DOHH2 (cell line): ENCODE data around the gene AGBL4.

Experiments
- H3F3A ChIP-seq: fragments of 200-600 bp; sonication (generic), shearing (Covaris generic); 2 replicates; pipeline ENCODE4 v1.6.0; 2016; ENCODE audit warnings: antibody characterized with exemption, mild to moderate bottlenecking; ENCODE audit not compliant: control insufficient read depth, insufficient read depth
- H3K27ac ChIP-seq: fragments of 200-600 bp; sonication (generic); 2 replicates; pipeline ENCODE4 v1.5.1; 2014; ENCODE audit warnings: low read depth, mild to moderate bottlenecking, low read length, moderate library complexity
- H3K27me3 ChIP-seq: fragments of 200-600 bp; sonication (generic); 2 replicates; pipeline ENCODE4 v1.6.1; 2014; ENCODE audit warnings: mild to moderate bottlenecking, low read length, mixed read lengths; ENCODE audit not compliant: control insufficient read depth
- H3K36me3 ChIP-seq: fragments of 200-600 bp; sonication (generic); 2 replicates; pipeline ENCODE4 v1.6.1; 2014; ENCODE audit warnings: mild to moderate bottlenecking, low read length, moderate library complexity, mixed read lengths; ENCODE audit not compliant: control insufficient read depth
- H3K4me1 ChIP-seq: fragments of 200-600 bp; sonication (generic); 2 replicates; pipeline ENCODE4 v1.6.1; 2014; ENCODE audit warnings: mild to moderate bottlenecking, low read length, mixed read lengths; ENCODE audit not compliant: control insufficient read depth
- H3K4me2 ChIP-seq: fragments of 200-600 bp; sonication (generic); 2 replicates; pipeline ENCODE4 v1.6.0; 2014; ENCODE audit warnings: mild to moderate bottlenecking, low read length, moderate library complexity
- H3K4me3 ChIP-seq: fragments of 200-600 bp; sonication (generic); 2 replicates; pipeline ENCODE4 v1.5.1; 2014; ENCODE audit warnings: mild to moderate bottlenecking, low read length, mixed read lengths
- H3K79me2 ChIP-seq: fragments of 200-600 bp; sonication (generic); 2 replicates; pipeline ENCODE4 v1.6.1; 2014; ENCODE audit warnings: mild to moderate bottlenecking, low read length, mixed read lengths; ENCODE audit not compliant: control insufficient read depth
- H3K9me2 ChIP-seq: fragments of 200-600 bp; sonication (generic); replicated peaks from 2 replicates; pipeline ENCODE4 v1.6.1; 2014; ENCODE audit warnings: mild to moderate bottlenecking, low read length, mixed read lengths; ENCODE audit not compliant: control insufficient read depth
- H3K9me3 ChIP-seq: fragments of 200-600 bp; sonication (generic); 2 replicates; pipeline ENCODE4 v1.6.1; 2014; ENCODE audit warnings: antibody characterized with exemption, low read length, mixed read lengths; ENCODE audit not compliant: control insufficient read depth, insufficient read depth
- H4K20me1 ChIP-seq: fragments of 200-600 bp; sonication (generic); 2 replicates; pipeline ENCODE4 v1.6.0; 2014; ENCODE audit warnings: low read depth, mild to moderate bottlenecking, antibody characterized with exemption, low read length, moderate library complexity; ENCODE audit not compliant: control insufficient read depth, insufficient read depth
- CTCF ChIP-seq: fragments of 200-600 bp; sonication (generic); IDR thresholded peaks from one replicate; pipeline ENCODE4 v1.5.1; 2014; ENCODE audit warnings: antibody characterized with exemption, mild to moderate bottlenecking, low read depth, low read length; ENCODE audit not compliant: poor library complexity, severe bottlenecking
- EZH2phosphoT487 ChIP-seq: fragments of 200-600 bp; sonication (generic); IDR thresholded peaks from 2 replicates; pipeline ENCODE4 v1.6.1; 2017; ENCODE audit warnings: borderline replicate concordance, mild to moderate bottlenecking, antibody characterized with exemption, low read length, moderate library complexity, mixed read lengths

The AGBL4 gene

GRCh38 chr1:48948562-48948961 is 1075.2 kb downstream of the AGBL4 start:
- Histone ChIP-seq H3K27ac (no peak overlapping the region), H3K4me2 (no peak overlapping the region), H3F3A (no peaks in the 10 kb centered on the region), H4K20me1 (no peaks in the 10 kb centered on the region), H3K9me2 (no peaks in the 10 kb centered on the region), H3K4me3 (no peak overlapping the region), H3K36me3 (no peaks in the 10 kb centered on the region), H3K27me3 (no peaks in the 10 kb centered on the region), H3K4me1 (no peaks in the 10 kb centered on the region), H3K9me3 (no peaks in the 10 kb centered on the region), H3K79me2 (no peaks in the 10 kb centered on the region)
- no peak for TF ChIP-seq CTCF
- TF ChIP-seq EZH2phosphoT487, result no peak

DNA sequence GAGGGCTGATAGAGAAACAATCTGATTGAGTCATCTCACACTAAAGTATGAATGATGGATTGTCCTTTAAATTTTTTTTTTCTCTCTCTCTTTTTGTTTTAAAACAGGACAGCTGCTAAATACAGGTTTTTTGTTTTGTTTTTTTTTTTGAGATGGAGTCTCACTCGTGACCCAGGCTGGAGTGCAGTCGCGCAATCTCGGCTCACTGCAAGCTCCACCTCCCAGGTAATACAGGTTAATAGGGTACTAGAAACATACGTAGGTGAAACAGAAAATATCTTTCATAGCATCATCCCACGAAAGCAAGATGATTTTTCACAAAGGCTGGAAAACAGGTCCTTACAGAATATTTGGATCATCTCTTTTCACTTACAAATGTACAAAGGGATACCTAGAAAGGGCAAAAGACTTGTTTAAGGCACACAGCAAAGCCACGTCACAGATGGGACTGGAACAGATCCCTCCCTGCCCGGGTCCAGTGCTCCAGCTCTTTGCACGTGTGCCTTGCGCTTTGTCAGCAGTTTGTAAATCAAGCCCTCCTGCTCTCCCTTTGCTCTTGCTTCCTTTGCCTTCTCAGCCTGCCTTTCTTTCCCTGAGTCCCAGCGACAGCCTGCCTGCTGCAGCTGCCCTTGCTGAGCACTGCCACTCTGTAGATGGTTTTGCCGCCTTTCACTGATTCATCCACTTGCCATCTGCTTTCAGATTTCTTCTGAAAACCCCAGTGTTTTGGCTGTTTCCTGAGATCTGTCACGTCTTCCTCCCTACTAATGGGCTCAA is 1075.8 kb downstream of the AGBL4 start:
- Histone ChIP-seq H3K9me3 (no peaks in the 10 kb centered on the region), H3K27me3 (no peaks in the 10 kb centered on the region), H3K4me2 (no peak overlapping the region), H3K36me3 (no peaks in the 10 kb centered on the region), H4K20me1 (no peaks in the 10 kb centered on the region), H3F3A (no peaks in the 10 kb centered on the region), H3K4me3 (no peak overlapping the region), H3K9me2 (no peaks in the 10 kb centered on the region), H3K4me1 (no peaks in the 10 kb centered on the region), H3K79me2 (no peaks in the 10 kb centered on the region), H3K27ac (no peak overlapping the region)
- no peak for TF ChIP-seq EZH2phosphoT487
- no peak for TF ChIP-seq CTCF

DNA sequence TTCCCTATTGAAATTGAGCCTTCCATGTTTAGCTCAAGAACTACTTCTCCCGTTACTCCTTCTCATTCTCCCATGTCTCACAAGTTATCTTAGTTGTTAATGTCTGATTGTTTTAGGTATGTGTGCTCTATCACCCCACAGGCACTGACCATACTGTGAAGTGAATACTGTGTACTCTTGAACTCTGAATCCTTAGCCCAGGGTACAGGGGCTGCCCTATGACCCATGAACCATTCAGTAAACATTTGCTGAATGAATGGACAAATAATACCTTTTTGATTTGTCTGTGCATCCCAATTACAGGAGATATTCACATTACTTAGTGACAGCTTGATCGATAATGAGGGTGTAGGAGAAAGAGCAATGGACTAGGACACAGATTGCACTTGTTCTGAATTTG is 1077.7 kb downstream of the AGBL4 start:
- Histone ChIP-seq H3F3A (no peaks in the 10 kb centered on the region), H3K36me3 (no peaks in the 10 kb centered on the region), H3K79me2 (no peaks in the 10 kb centered on the region), H3K4me1 (no peaks in the 10 kb centered on the region), H4K20me1 (no peaks in the 10 kb centered on the region), H3K9me2 (no peaks in the 10 kb centered on the region), H3K27ac (no peak overlapping the region), H3K27me3 (no peaks in the 10 kb centered on the region), H3K9me3 (no peaks in the 10 kb centered on the region), H3K4me3 (no peak overlapping the region), H3K4me2 (no peak overlapping the region)
- TF ChIP-seq EZH2phosphoT487 (no peak), CTCF (no peak)
